ENCODE data around the gene SRSF12. TPM values are rescaled to one million over a fixed set of nuclear protein-coding genes. Genes with fewer than 3 reads are reported as not detected.
"Not testable (repeated sequence)": the region's sequence is repeated elsewhere in the genome, so short reads cannot be mapped to it uniquely, and the experiment has no call there.

SRSF12 gene
- total and polyA plus RNA-seq, 8 donors: 0.38 to 6.8 (median 0.44) TPM; not detected in 5

DNA sequence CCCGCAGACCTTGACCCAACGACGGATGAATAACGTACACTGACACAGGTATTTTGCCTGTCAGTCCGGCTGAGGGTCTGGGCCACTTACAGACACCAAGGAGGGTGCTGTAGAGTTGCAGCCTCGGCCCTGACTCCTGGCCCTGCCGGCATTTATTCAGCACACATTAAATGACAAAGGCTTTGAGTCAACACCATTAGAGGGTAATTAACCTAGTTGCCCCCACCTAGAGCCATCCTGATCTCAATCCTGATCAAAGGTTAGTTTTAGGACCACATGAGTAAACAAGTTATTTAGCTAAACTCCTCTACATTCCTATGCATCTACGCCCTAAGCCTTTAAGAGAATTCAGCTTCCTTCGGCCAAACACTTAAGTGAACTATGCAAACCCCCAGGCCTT lies 16.1 kb upstream of the SRSF12 start:
- intact Hi-C loops (cut with DNase I; ENCODE audit: low total_unique reads): no loop called here
- Histone ChIP-seq H3K4me3 (no peak overlapping the region), H3K36me3 (no peaks in the 10 kb centered on the region), H3K9me3 (no peaks in the 10 kb centered on the region), H3K27me3 (no peaks in the 10 kb centered on the region), H3K4me1 (no peaks in the 10 kb centered on the region), H3K27ac (no peak overlapping the region)
- 88 to 91% (median 89%) methylated on average over 9 of the region's 9 CpGs for WGBS, 5 donors
- no peak for TF ChIP-seq POLR2AphosphoS5 (IDR thresholded peaks at IDR 0.05)
- no peak for TF ChIP-seq EP300 (IDR thresholded peaks at IDR 0.05)
- TF ChIP-seq POLR2A (IDR thresholded peaks at IDR 0.05): no peak
- TF ChIP-seq, protein P1, sequence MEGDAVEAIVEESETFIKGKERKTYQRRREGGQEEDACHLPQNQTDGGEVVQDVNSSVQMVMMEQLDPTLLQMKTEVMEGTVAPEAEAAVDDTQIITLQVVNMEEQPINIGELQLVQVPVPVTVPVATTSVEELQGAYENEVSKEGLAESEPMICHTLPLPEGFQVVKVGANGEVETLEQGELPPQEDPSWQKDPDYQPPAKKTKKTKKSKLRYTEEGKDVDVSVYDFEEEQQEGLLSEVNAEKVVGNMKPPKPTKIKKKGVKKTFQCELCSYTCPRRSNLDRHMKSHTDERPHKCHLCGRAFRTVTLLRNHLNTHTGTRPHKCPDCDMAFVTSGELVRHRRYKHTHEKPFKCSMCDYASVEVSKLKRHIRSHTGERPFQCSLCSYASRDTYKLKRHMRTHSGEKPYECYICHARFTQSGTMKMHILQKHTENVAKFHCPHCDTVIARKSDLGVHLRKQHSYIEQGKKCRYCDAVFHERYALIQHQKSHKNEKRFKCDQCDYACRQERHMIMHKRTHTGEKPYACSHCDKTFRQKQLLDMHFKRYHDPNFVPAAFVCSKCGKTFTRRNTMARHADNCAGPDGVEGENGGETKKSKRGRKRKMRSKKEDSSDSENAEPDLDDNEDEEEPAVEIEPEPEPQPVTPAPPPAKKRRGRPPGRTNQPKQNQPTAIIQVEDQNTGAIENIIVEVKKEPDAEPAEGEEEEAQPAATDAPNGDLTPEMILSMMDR (IDR thresholded peaks at IDR 0.05): no peak
- DNase-seq: no peak

DNA sequence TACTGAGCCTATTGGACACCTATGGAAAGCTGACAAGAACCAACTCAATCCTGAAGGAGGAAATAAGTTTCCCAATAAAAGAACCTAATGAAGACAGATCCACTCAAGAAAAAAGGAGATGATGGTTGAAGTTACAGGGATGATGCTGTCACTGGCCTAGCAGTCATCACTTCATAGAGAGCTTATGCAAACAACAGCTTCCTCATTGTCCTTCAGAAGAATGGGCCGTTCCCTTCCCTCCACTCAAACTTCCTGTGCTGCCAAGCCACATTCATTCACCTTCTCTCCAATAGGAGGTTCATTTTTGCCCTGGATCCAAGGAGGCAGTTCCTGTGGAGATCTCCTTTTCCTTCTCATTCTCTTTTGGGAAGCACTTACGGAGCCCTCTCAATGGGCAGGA lies 14.2 kb upstream of the SRSF12 start:
- intact Hi-C loops (cut with DNase I; ENCODE audit: low total_unique reads): no loop called here
- peaks cover 0 to 10% (median 3%) of the 10 kb centered on the region in 4 donors for H3K9me3 ChIP-seq
- no peak for DNase-seq
- H3K36me3 ChIP-seq: no peaks in the 10 kb centered on the region
- 76 to 90% (median 84%) methylated on average over 2 of the region's 2 CpGs for WGBS, 5 donors
- no peak overlapping the region for H3K27ac ChIP-seq
- no peaks in the 10 kb centered on the region for H3K27me3 ChIP-seq
- no peaks in the 10 kb centered on the region for H3K4me1 ChIP-seq
- H3K4me3 ChIP-seq: no peak overlapping the region
- no peak for TF ChIP-seq EP300 (IDR thresholded peaks at IDR 0.05)
- TF ChIP-seq POLR2AphosphoS5 (IDR thresholded peaks at IDR 0.05): no peak
- TF ChIP-seq, protein P1 (IDR thresholded peaks at IDR 0.05): no peak
- TF ChIP-seq POLR2A (IDR thresholded peaks at IDR 0.05): no peak

DNA sequence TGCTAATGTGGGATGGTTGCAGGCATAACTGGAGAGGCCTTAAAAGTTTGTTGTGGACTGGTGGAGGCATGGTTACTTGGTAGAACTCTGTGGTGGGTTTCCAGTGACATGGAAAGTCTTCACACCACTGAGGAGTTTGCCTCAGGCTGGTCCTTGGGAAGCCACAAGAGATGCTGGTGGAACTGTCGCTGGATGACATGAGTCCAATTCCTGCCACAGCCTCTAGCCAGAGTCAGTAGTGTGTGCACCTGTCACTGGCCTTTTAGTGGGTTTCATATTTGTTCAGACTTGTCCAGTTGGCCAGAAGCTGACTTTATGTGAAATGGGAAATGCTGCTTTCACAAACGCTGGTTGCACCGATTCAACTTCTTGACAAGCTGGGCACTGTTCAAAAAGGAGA lies 13.7 kb upstream of the SRSF12 start:
- DNase-seq: no peak
- H3K4me3 ChIP-seq: no peak overlapping the region
- intact Hi-C loops (cut with DNase I; ENCODE audit: low total_unique reads): no loop called here
- TF ChIP-seq POLR2AphosphoS5 (IDR thresholded peaks at IDR 0.05) (no peak), EP300 (IDR thresholded peaks at IDR 0.05) (no peak), POLR2A (IDR thresholded peaks at IDR 0.05) (no peak)
- TF ChIP-seq, protein P1 (IDR thresholded peaks at IDR 0.05): no peak
- no peaks in the 10 kb centered on the region for H3K27me3 ChIP-seq
- H3K9me3 ChIP-seq: peaks cover 0 to 10% (median 3%) of the 10 kb centered on the region in 4 donors
- 91 to 98% (median 93%) methylated on average over 3 of the region's 3 CpGs for WGBS, 5 donors
- H3K4me1 ChIP-seq: no peaks in the 10 kb centered on the region
- no peak overlapping the region for H3K27ac ChIP-seq
- no peaks in the 10 kb centered on the region for H3K36me3 ChIP-seq

DNA sequence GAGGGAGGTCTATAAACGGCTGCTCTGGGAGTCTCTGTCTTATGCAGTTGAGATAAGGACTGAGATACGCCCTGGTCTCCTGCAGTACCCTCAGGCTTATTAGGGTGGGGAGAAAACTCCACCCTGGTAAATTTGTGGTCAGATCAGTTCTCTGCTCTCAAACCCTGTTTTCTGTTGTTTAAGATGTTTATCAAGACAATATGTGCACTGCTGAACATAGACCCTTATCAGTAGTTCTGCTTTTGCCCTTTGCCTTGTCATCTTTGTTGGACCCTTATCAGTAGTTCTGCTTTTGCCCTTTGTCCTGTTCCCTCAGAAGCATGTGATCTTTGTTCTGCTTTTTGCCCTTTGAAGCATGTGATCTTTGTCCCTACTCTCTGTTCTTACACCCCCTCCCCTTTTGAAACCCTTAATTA lies 10.4 kb upstream of the SRSF12 start:
- H3K4me1 ChIP-seq; DNase-seq; H3K36me3 ChIP-seq; H3K27me3 ChIP-seq; H3K4me3 ChIP-seq; H3K27ac ChIP-seq; intact Hi-C loops (cut with DNase I; ENCODE audit: low total_unique reads): not testable (repeated sequence)
- H3K9me3 ChIP-seq: peaks cover 0 to 10% (median 3%) of the 10 kb centered on the region in 4 donors
- WGBS, 5 donors: 54 to 74% (median 60%) methylated on average over 2 of the region's 2 CpGs

DNA sequence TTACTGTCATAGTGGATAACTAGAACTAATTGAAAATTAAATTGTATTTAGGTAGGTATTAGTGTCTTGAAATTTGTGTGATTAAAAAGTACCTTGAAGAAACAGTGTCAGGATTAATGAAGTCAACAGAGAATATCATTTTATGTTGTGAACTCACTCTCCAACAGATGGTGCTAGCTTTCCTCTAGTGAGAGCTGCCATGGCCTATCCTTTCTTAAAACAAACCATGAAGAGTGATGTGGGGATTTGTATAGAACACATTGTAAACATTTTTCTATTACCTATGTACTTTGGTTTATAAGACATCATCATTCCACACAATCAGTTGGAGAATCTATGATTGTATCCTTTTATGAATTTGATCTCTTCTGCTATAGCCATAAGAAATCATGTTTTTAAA lies 4.8 kb upstream of the SRSF12 start:
- peaks cover 0 to under 1% (median 0%) of the 10 kb centered on the region in 4 donors for H3K9me3 ChIP-seq
- no peak overlapping the region for H3K27ac ChIP-seq
- peaks cover 0 to 12% (median 4%) of the 10 kb centered on the region in 4 donors for H3K4me1 ChIP-seq
- no peak overlapping the region for H3K4me3 ChIP-seq
- intact Hi-C loops (cut with DNase I; ENCODE audit: low total_unique reads): loop anchor here (5.0 kb wide), 1 partner anchor 120 kb away; no protein-coding TSS in a partner anchor
- TF ChIP-seq, protein P1 (IDR thresholded peaks at IDR 0.05): peak in 4 of 7 experiments; percentile 8 to 39 (median 26)
- no peak for TF ChIP-seq EP300 (IDR thresholded peaks at IDR 0.05)
- peak in 1 of 2 donors; percentile 65 for DNase-seq
- H3K27me3 ChIP-seq: no peaks in the 10 kb centered on the region
- H3K36me3 ChIP-seq: no peaks in the 10 kb centered on the region
